ENCODE measurements around the gene MYG1.

The MYG1 gene

GRCh38 chr12:53344824-53345485 is 45.5 kb downstream of the MYG1 start:
- peak; percentile 91 for DNase-seq (ENCODE audit: low read depth)
- H3K4me3 ChIP-seq (ENCODE audit: low read length): peak overlapping the region; percentile 87
- H3K9me3 ChIP-seq (ENCODE audit: control insufficient read depth, low read length): no peaks in the 10 kb centered on the region
- H3K4me1 ChIP-seq (ENCODE audit: control insufficient read depth, insufficient read depth, low read length): peaks cover 21% of the 10 kb centered on the region
- no peaks in the 10 kb centered on the region for H3K36me3 ChIP-seq (ENCODE audit: control insufficient read depth, insufficient read depth, low read length, severe bottlenecking)
- H3K27me3 ChIP-seq (replicated peaks; ENCODE audit: control insufficient read depth, insufficient read depth, low read length): peaks cover 9% of the 10 kb centered on the region
- peak overlapping the region; percentile 87 for H3K9ac ChIP-seq (ENCODE audit: low read length)

GRCh38 chr12:53345486-53346188 is 46.1 kb downstream of the MYG1 start:
- peaks cover 21% of the 10 kb centered on the region for H3K4me1 ChIP-seq (ENCODE audit: control insufficient read depth, insufficient read depth, low read length)
- H3K9ac ChIP-seq (ENCODE audit: low read length): peak overlapping the region; percentile 87
- H3K9me3 ChIP-seq (ENCODE audit: control insufficient read depth, low read length): no peaks in the 10 kb centered on the region
- DNase-seq (ENCODE audit: low read depth): peak; percentile 50
- H3K36me3 ChIP-seq (ENCODE audit: control insufficient read depth, insufficient read depth, low read length, severe bottlenecking): no peaks in the 10 kb centered on the region
- peak overlapping the region; percentile 87 for H3K4me3 ChIP-seq (ENCODE audit: low read length)
- peaks cover 9% of the 10 kb centered on the region for H3K27me3 ChIP-seq (replicated peaks; ENCODE audit: control insufficient read depth, insufficient read depth, low read length)

GRCh38 chr12:53346491-53346890 is 47.0 kb downstream of the MYG1 start:
- Histone ChIP-seq H3K9me3 (ENCODE audit: control insufficient read depth, low read length) (no peaks in the 10 kb centered on the region), H3K27me3 (replicated peaks; ENCODE audit: control insufficient read depth, insufficient read depth, low read length) (peaks cover under 1% of the 10 kb centered on the region), H3K4me3 (ENCODE audit: low read length) (no peak overlapping the region), H3K4me1 (ENCODE audit: control insufficient read depth, insufficient read depth, low read length) (peaks cover 21% of the 10 kb centered on the region), H3K9ac (ENCODE audit: low read length) (no peak overlapping the region), H3K36me3 (ENCODE audit: control insufficient read depth, insufficient read depth, low read length, severe bottlenecking) (no peaks in the 10 kb centered on the region)
- no peak for DNase-seq (ENCODE audit: low read depth)

- Histone ChIP-seq H3K4me1 (ENCODE audit: control insufficient read depth, insufficient read depth, low read length) (peaks cover 24% of the 10 kb centered on the region), H3K27me3 (replicated peaks; ENCODE audit: control insufficient read depth, insufficient read depth, low read length) (no peaks in the 10 kb centered on the region), H3K9ac (ENCODE audit: low read length) (no peak overlapping the region), H3K9me3 (ENCODE audit: control insufficient read depth, low read length) (no peaks in the 10 kb centered on the region), H3K36me3 (ENCODE audit: control insufficient read depth, insufficient read depth, low read length, severe bottlenecking) (no peaks in the 10 kb centered on the region), H3K4me3 (ENCODE audit: low read length) (no peak overlapping the region)
- DNase-seq (ENCODE audit: low read depth): no peak
These were observed 48.4 kb downstream of the MYG1 start for GRCh38 chr12:53347905-53348304.

GRCh38 chr12:53352331-53353256 is 53.1 kb downstream of the MYG1 start:
- Histone ChIP-seq H3K27me3 (replicated peaks; ENCODE audit: control insufficient read depth, insufficient read depth, low read length) (no peaks in the 10 kb centered on the region), H3K9me3 (ENCODE audit: control insufficient read depth, low read length) (no peaks in the 10 kb centered on the region), H3K9ac (ENCODE audit: low read length) (no peak overlapping the region), H3K4me3 (ENCODE audit: low read length) (no peak overlapping the region), H3K4me1 (ENCODE audit: control insufficient read depth, insufficient read depth, low read length) (peaks cover 12% of the 10 kb centered on the region), H3K36me3 (ENCODE audit: control insufficient read depth, insufficient read depth, low read length, severe bottlenecking) (no peaks in the 10 kb centered on the region)
- DNase-seq (ENCODE audit: low read depth): peak; percentile 93

GRCh38 chr12:53353257-53353655 is 53.8 kb downstream of the MYG1 start:
- Histone ChIP-seq H3K27me3 (replicated peaks; ENCODE audit: control insufficient read depth, insufficient read depth, low read length) (no peaks in the 10 kb centered on the region), H3K4me1 (ENCODE audit: control insufficient read depth, insufficient read depth, low read length) (peaks cover 12% of the 10 kb centered on the region), H3K9ac (ENCODE audit: low read length) (no peak overlapping the region), H3K9me3 (ENCODE audit: control insufficient read depth, low read length) (no peaks in the 10 kb centered on the region), H3K4me3 (ENCODE audit: low read length) (no peak overlapping the region), H3K36me3 (ENCODE audit: control insufficient read depth, insufficient read depth, low read length, severe bottlenecking) (no peaks in the 10 kb centered on the region)
- no peak for DNase-seq (ENCODE audit: low read depth)

- no peaks in the 10 kb centered on the region for H3K9me3 ChIP-seq (ENCODE audit: control insufficient read depth, low read length)
- no peak overlapping the region for H3K9ac ChIP-seq (ENCODE audit: low read length)
- no peaks in the 10 kb centered on the region for H3K27me3 ChIP-seq (replicated peaks; ENCODE audit: control insufficient read depth, insufficient read depth, low read length)
- peaks cover 3% of the 10 kb centered on the region for H3K4me1 ChIP-seq (ENCODE audit: control insufficient read depth, insufficient read depth, low read length)
- no peak for DNase-seq (ENCODE audit: low read depth)
- H3K4me3 ChIP-seq (ENCODE audit: low read length): no peak overlapping the region
- no peaks in the 10 kb centered on the region for H3K36me3 ChIP-seq (ENCODE audit: control insufficient read depth, insufficient read depth, low read length, severe bottlenecking)
These were observed 55.6 kb downstream of the MYG1 start for GRCh38 chr12:53355121-53355520.
